Activated naive CD8-positive, alpha-beta T cell (primary cell): ENCODE results near the gene ICE2.
"Not testable (repeated sequence)": the region's sequence is repeated elsewhere in the genome, so short reads cannot be mapped to it uniquely, and the experiment has no call there.

ENCODE experiments used
- H3K27ac Mint-ChIP-seq: one replicate; pipeline ENCODE4 v1.8.0; 2021; ENCODE audit warnings: mixed read lengths
- H3K27me3 Mint-ChIP-seq: one replicate; pipeline ENCODE4 v1.8.0; 2021; ENCODE audit warnings: mixed read lengths
- H3K36me3 Mint-ChIP-seq: one replicate; pipeline ENCODE4 v1.8.0; 2021; ENCODE audit warnings: mixed read lengths
- H3K4me1 Mint-ChIP-seq: one replicate; pipeline ENCODE4 v1.8.0; 2021; ENCODE audit warnings: low read depth, mixed read lengths
- H3K4me3 Mint-ChIP-seq: one replicate; pipeline ENCODE4 v1.8.0; 2021; ENCODE audit warnings: mild to moderate bottlenecking, mixed read lengths
- H3K9me3 Mint-ChIP-seq: one replicate; pipeline ENCODE4 v1.8.0; 2021; ENCODE audit warnings: low read depth, mixed read lengths

The ICE2 gene

DNA sequence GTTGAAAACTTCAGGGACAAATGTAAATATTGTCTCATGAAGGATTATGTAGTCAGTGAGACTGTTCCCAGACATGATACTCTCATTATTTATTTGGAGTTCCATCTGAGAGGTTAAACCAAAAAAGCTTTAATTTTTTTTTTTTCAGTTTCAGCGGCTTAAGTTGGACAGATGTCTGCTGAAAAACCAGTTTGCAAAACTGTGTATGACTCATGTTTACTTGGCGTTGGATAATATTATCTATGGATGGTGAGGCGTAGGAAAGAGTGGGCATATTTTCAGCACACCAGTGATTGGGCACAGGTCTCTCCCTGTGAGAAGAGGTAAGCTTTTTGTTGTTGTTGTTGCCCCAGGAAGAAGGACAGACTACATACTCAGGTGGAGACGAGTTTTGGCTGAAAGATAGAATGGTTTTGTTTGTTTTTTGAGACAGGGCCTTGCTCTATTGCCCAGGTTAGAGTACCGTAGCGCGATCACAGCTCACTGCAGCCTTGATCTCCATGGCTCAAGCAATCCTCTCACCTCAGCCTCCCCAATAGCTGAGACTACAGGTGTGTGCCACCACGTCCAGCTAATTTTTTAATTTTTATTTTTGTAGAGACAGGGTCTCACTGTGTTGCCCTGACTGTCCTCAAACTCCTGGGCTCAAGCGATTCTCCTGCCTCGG is 64.8 kb downstream of the ICE2 start:
- Mint-ChIP-seq H3K27ac (no peak overlapping the region), H3K27me3 (no peaks in the 10 kb centered on the region), H3K9me3 (no peaks in the 10 kb centered on the region), H3K4me1 (no peaks in the 10 kb centered on the region), H3K36me3 (no peaks in the 10 kb centered on the region), H3K4me3 (no peak overlapping the region)

- no peak overlapping the region for H3K27ac Mint-ChIP-seq
- H3K36me3 Mint-ChIP-seq = peaks cover 3% of the 10 kb centered on the region
- no peak overlapping the region for H3K4me3 Mint-ChIP-seq
- H3K9me3 Mint-ChIP-seq = no peaks in the 10 kb centered on the region
- H3K4me1 Mint-ChIP-seq = peaks cover 6% of the 10 kb centered on the region
- H3K27me3 Mint-ChIP-seq = no peaks in the 10 kb centered on the region
These were observed 65.6 kb downstream of the ICE2 start for GRCh38 chr15:60413231-60413824.

GRCh38 chr15:60412807-60413206 is 66.1 kb downstream of the ICE2 start:
- H3K27me3 Mint-ChIP-seq, H3K9me3 Mint-ChIP-seq, H3K36me3 Mint-ChIP-seq, H3K27ac Mint-ChIP-seq, H3K4me1 Mint-ChIP-seq, H3K4me3 Mint-ChIP-seq: not testable (repeated sequence)

DNA sequence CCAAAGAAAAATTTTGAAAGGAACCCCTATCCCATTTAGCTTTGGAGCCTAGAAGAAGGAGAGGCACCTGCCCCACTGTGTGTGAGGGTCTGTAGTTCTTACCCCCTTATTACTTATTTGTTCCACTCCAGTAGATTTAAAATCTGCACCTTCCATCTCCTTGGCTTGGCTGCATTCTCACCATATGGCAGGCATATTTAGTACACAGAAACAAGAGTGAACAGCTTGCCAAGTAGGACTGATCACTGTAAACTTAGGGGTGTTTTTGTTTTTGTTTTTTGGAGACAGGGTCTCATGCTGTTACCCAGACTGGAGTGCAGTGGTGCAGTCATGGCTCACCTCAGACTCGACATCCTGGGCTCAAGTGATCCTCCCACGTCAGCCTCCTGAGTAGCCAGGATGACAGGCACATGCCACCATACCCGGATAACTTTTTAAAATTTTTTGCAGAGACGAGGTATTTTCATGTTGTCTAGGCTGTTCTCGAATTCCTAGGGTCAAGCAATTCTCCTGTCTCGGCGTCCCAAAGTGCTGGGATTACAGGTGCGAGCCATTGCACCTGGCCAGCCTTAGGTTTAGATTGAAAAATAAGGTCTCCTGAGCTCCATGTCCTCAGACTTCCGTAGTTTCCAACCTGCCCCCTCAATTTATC is 67.0 kb downstream of the ICE2 start:
- Mint-ChIP-seq H3K9me3 (no peaks in the 10 kb centered on the region), H3K4me3 (no peak overlapping the region), H3K27me3 (no peaks in the 10 kb centered on the region), H3K27ac (no peak overlapping the region), H3K4me1 (peaks cover 9% of the 10 kb centered on the region), H3K36me3 (peaks cover 3% of the 10 kb centered on the region)

GRCh38 chr15:60410350-60410749 is 68.6 kb downstream of the ICE2 start:
- H3K9me3 Mint-ChIP-seq, H3K27ac Mint-ChIP-seq: not testable (repeated sequence)

DNA sequence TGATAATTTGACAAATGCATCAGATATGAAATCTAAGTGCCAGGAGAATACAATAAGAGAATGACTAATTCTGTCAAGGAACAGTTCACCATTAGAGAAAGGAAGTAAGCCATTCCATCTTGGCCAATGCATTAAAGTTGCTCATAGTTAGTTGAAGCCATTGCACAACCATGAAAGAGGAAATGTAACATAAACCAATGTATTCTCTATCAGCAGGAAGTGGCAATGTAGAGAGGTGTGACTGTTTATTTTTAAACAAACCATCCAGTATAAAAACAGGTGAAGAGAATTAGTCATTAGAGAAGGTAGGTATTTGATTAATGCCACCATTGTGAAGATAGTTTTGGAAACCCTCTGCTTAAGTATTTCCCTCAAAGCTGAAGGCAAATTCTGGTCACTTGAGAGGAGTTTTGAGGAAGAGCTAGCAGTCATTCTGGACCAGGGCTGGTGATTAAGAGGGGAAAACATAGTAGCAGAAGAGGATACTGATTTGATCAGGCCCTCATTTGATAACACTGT is 70.4 kb downstream of the ICE2 start:
- H3K4me1 Mint-ChIP-seq = peaks cover 9% of the 10 kb centered on the region
- no peaks in the 10 kb centered on the region for H3K9me3 Mint-ChIP-seq
- H3K4me3 Mint-ChIP-seq = no peak overlapping the region
- H3K27ac Mint-ChIP-seq = no peak overlapping the region
- H3K27me3 Mint-ChIP-seq = no peaks in the 10 kb centered on the region
- peaks cover 3% of the 10 kb centered on the region for H3K36me3 Mint-ChIP-seq

More at GRCh38 chr15:60410350-60410749, 68.6 kb downstream of the ICE2 start:
- not testable (repeated sequence) for H3K4me3 Mint-ChIP-seq, H3K4me1 Mint-ChIP-seq, H3K36me3 Mint-ChIP-seq, H3K27me3 Mint-ChIP-seq

GRCh38 chr15:60407415-60407805 is 71.5 kb downstream of the ICE2 start:
- Mint-ChIP-seq H3K27me3 (no peaks in the 10 kb centered on the region), H3K4me1 (peaks cover 9% of the 10 kb centered on the region), H3K36me3 (peaks cover 3% of the 10 kb centered on the region), H3K9me3 (no peaks in the 10 kb centered on the region), H3K27ac (no peak overlapping the region), H3K4me3 (no peak overlapping the region)

- peaks cover 9% of the 10 kb centered on the region for H3K4me1 Mint-ChIP-seq
- no peak overlapping the region for H3K27ac Mint-ChIP-seq
- H3K36me3 Mint-ChIP-seq = peaks cover 3% of the 10 kb centered on the region
- no peaks in the 10 kb centered on the region for H3K9me3 Mint-ChIP-seq
- no peaks in the 10 kb centered on the region for H3K27me3 Mint-ChIP-seq
- H3K4me3 Mint-ChIP-seq = no peak overlapping the region
These were observed 72.2 kb downstream of the ICE2 start for GRCh38 chr15:60406513-60407414.

DNA sequence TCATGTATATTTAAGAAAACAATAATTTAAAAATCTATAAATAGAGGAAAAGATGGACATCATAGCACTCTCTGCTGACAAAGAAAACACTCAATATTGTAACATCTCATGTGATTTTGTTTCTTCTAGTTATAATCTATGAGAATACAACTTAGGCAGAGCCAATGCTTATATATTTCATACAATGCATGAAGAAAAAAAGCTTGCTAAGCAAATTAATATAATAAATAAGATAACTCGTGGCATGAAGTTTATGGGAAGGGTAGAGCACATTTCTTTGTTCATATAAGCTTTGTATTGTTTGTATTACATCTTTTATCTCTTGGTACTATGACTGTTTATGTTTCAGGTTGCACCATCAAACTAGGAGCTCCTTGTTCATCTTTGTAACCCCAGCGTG is 73.5 kb downstream of the ICE2 start:
- H3K27ac Mint-ChIP-seq = no peak overlapping the region
- no peaks in the 10 kb centered on the region for H3K9me3 Mint-ChIP-seq
- H3K27me3 Mint-ChIP-seq = no peaks in the 10 kb centered on the region
- no peak overlapping the region for H3K4me3 Mint-ChIP-seq
- H3K36me3 Mint-ChIP-seq = peaks cover 3% of the 10 kb centered on the region
- H3K4me1 Mint-ChIP-seq = peaks cover 9% of the 10 kb centered on the region

DNA sequence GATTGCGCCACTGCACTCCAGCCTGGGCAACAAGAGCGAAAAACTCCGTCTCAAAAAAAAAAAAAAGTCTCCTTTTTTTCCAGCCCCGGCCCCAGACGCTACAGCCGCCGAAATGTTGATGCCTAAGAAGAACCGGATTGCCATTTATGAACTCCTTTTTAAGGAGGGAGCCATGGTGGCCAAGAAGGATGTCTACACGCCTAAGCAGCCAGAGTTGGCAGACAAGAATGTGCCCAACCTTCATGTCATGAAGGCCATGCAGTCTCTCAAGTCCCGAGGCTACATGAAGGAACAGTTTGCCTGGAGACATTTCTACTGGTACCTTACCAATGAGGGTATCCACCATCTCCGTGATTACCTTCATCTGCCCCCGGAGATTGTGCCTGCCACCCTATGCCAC is 74.6 kb downstream of the ICE2 start:
- not testable (repeated sequence) for H3K27me3 Mint-ChIP-seq, H3K27ac Mint-ChIP-seq, H3K36me3 Mint-ChIP-seq, H3K4me3 Mint-ChIP-seq, H3K9me3 Mint-ChIP-seq
- H3K4me1 Mint-ChIP-seq = peaks cover 11% of the 10 kb centered on the region

GRCh38 chr15:60400944-60401343 is 78.0 kb downstream of the ICE2 start:
- Mint-ChIP-seq H3K4me3 (no peak overlapping the region), H3K27me3 (no peaks in the 10 kb centered on the region), H3K36me3 (no peaks in the 10 kb centered on the region), H3K9me3 (no peaks in the 10 kb centered on the region), H3K4me1 (peaks cover 26% of the 10 kb centered on the region), H3K27ac (no peak overlapping the region)

GRCh38 chr15:60399931-60400330 is 79.0 kb downstream of the ICE2 start:
- Mint-ChIP-seq H3K27ac (no peak overlapping the region), H3K27me3 (no peaks in the 10 kb centered on the region), H3K36me3 (no peaks in the 10 kb centered on the region), H3K4me3 (no peak overlapping the region), H3K9me3 (no peaks in the 10 kb centered on the region), H3K4me1 (peaks cover 29% of the 10 kb centered on the region)

GRCh38 chr15:60399246-60399915 is 79.6 kb downstream of the ICE2 start:
- no peaks in the 10 kb centered on the region for H3K27me3 Mint-ChIP-seq

DNA sequence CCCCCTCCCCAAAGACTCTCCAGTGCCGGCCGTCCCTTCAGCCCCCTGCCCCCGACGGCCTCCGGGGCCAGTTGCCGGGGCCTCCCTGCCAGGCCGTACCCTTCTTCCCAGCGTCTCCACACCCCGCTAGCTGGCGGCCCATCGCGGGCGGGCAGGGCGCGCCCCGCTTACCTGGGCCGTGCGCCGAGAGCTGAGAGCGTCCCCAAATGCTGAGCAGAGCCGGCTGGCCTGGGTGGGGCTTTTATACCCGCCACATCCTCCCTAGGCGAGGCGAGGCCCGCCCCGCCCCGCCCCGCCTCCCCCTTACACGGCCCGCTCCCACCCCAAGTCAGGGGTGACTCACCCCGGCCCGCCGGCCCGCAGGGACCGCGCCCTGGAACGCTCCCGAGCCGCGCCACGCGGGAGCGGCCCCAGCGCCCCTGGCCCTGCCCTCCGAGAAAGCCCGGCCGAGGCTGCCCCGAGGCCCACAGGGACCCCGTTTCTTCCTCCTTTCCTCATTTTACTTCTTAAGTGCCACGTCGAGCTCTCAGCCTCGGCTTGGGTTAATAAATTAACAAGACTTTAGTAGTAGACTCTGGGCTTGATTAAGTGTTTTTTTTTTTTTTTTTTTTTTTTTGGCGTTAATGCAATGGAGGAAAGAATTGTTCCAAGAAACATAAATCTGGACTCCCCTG is 81.0 kb downstream of the ICE2 start, which contains the start of gene ANXA2:
Gene ANXA2, minus strand, starts transcription at position 215 of the 674 bp plus-strand sequence. CDS start 11,911 bp downstream, outside the sequence.
- Mint-ChIP-seq H3K27ac (peak within 1 kb of the TSS; percentile 77), H3K4me3 (peak within 1 kb of the TSS; percentile 90), H3K36me3 (no peaks in the 10 kb centered on the region), H3K27me3 (no peaks in the 10 kb centered on the region), H3K4me1 (peaks cover 38% of the 10 kb centered on the region), H3K9me3 (no peaks in the 10 kb centered on the region)

More at GRCh38 chr15:60399246-60399915, 79.6 kb downstream of the ICE2 start:
- peaks cover 29% of the 10 kb centered on the region for H3K4me1 Mint-ChIP-seq
- H3K4me3 Mint-ChIP-seq = peak overlapping the region; percentile 81
- H3K9me3 Mint-ChIP-seq = no peaks in the 10 kb centered on the region
- peak overlapping the region; percentile 77 for H3K27ac Mint-ChIP-seq
- no peaks in the 10 kb centered on the region for H3K36me3 Mint-ChIP-seq
